HCT116 (cell line): Measurements from ENCODE around the gene NFIB. TPM values are rescaled to one million over a fixed set of nuclear protein-coding genes. Genes with fewer than 3 reads are reported as not detected.

Source experiments
- ATAC-seq: fragments of 200-7000 bp; cut with Tn5 transposase; 2 replicates; pipeline ENCODE4 v1.9.1; 2020; ENCODE audit warnings: mild to moderate bottlenecking, moderate library complexity
- BruUV-seq: library from RNA; stranded (reverse); fragments of 400-500 nt; replicated peaks from 2 replicates; lab custom pipeline; 2021; lab: Mats Ljungman, UMichigan
- CTCF ChIA-PET: fragments of 300-600 bp; sonication (Branson Sonifier 250); formaldehyde crosslinking; loops from one replicate; lab custom pipeline; 2021; ENCODE audit warnings: antibody characterized with exemption; lab: Charles Lee
- POLR2A ChIA-PET: fragments of 300-600, 350-600 bp; sonication (Branson Sonifier 250); formaldehyde crosslinking; loops from one replicate; lab custom pipeline; 2021; ENCODE audit warnings: antibody characterized with exemption; lab: Charles Lee
- RAD21 ChIA-PET, 2 experiments: fragments of 300-600 bp; sonication (Branson Sonifier 250); formaldehyde crosslinking; loops; one replicate each; lab custom pipeline; 2023; ENCODE audit warnings: low total read pairs in 2 of 2; ENCODE audit not compliant: uncharacterized antibody in 2 of 2, unreplicated experiment in 2 of 2, low non-redundant PET in 1 of 2; lab: Charles Lee
- DNase-seq: peaks from one replicate; pipeline ENCODE4 v3.0.0-alpha.2; 2010; ENCODE audit warnings: low read depth, low spot score
- H2AFZ ChIP-seq: fragments of 200-600 bp; shearing (Covaris generic), sonication (generic); 2 replicates; pipeline ENCODE4 v1.6.1; 2017; ENCODE audit warnings: low read depth, mixed run types, mixed read lengths, antibody characterized with exemption, low read length; ENCODE audit not compliant: poor library complexity, severe bottlenecking
- H3K27ac ChIP-seq: 2 replicates; pipeline ENCODE4 v1.5.1; 2012; ENCODE audit warnings: low read depth, low read length
- H3K27me3 ChIP-seq: fragments of 200-600 bp; sonication (generic); 2 replicates; pipeline ENCODE4 v1.6.1; 2016; ENCODE audit warnings: mixed run types, low read length, mixed read lengths; ENCODE audit not compliant: insufficient read depth
- H3K36me3 ChIP-seq, 2 experiments: fragments of 200-500 bp in 1 of 2; fragments of 200-600 bp in 1 of 2; sonication (Bioruptor generic) in 1 of 2; sonication (generic) in 1 of 2; 2 replicates each; pipeline versions ENCODE4 v1.5.1 to v1.6.1; 2014 to 2016; ENCODE audit warnings: low read length in 2 of 2, inconsistent platforms in 1 of 2, mixed read lengths in 1 of 2, mixed run types in 1 of 2; ENCODE audit not compliant: insufficient read depth in 2 of 2, control insufficient read depth in 1 of 2
- H3K4me1 ChIP-seq, 2 experiments: fragments of 200-600 bp in 1 of 2; sonication (generic) in 1 of 2; 2 replicates each; pipeline versions ENCODE4 v1.5.1 to v1.6.1; 2012 to 2017; ENCODE audit warnings: low read length in 2 of 2, inconsistent platforms in 1 of 2, mild to moderate bottlenecking in 1 of 2, mixed read lengths in 1 of 2, mixed run types in 1 of 2, moderate library complexity in 1 of 2; ENCODE audit not compliant: insufficient read depth in 2 of 2, control insufficient read depth in 1 of 2
- H3K4me2 ChIP-seq: fragments of 200-600 bp; sonication (generic); 2 replicates; pipeline ENCODE4 v1.6.1; 2017; ENCODE audit warnings: mixed run types, low read length, mixed read lengths
- H3K4me3 ChIP-seq, 2 experiments: fragments of 200-600 bp in 1 of 2; sonication (generic) in 1 of 2; replicated peaks in 1 of 2; 2 replicates each; pipeline ENCODE4 v1.5.1; 2011 to 2016; ENCODE audit warnings: low read length in 2 of 2, control low read depth in 1 of 2, low read depth in 1 of 2, mild to moderate bottlenecking in 1 of 2, mixed read lengths in 1 of 2, mixed run types in 1 of 2
- H3K79me2 ChIP-seq: fragments of 200-600 bp; sonication (generic); 2 replicates; pipeline ENCODE4 v1.6.1; 2017; ENCODE audit warnings: mild to moderate bottlenecking, mixed run types, low read length, moderate library complexity, mixed read lengths; ENCODE audit not compliant: insufficient read depth
- H3K9ac ChIP-seq: fragments of 200-600 bp; sonication (generic); 2 replicates; pipeline ENCODE4 v1.6.1; 2016; ENCODE audit warnings: low read length, mixed read lengths
- H3K9me2 ChIP-seq: fragments of 200-600 bp; sonication (generic), shearing (Covaris generic); 2 replicates; pipeline ENCODE4 v1.6.1; 2017; ENCODE audit warnings: mixed run types, mild to moderate bottlenecking, moderate library complexity; ENCODE audit not compliant: insufficient read depth
- H3K9me3 ChIP-seq, 2 experiments: fragments of 200-500 bp in 1 of 2; fragments of 200-600 bp in 1 of 2; sonication (Bioruptor generic) in 1 of 2; sonication (generic) in 1 of 2; 2 replicates each; pipeline ENCODE4 v1.6.1; 2014 to 2017; ENCODE audit warnings: low read length in 2 of 2, mixed read lengths in 2 of 2, inconsistent platforms in 1 of 2, low read depth in 1 of 2, mild to moderate bottlenecking in 1 of 2, mixed run types in 1 of 2, moderate library complexity in 1 of 2; ENCODE audit not compliant: control insufficient read depth in 1 of 2, insufficient read depth in 1 of 2
- H4K20me1 ChIP-seq: fragments of 200-600 bp; sonication (generic), shearing (Covaris generic); 2 replicates; pipeline ENCODE4 v1.6.1; 2017; ENCODE audit warnings: mixed run types, mild to moderate bottlenecking, moderate library complexity; ENCODE audit not compliant: insufficient read depth
- ATF3 ChIP-seq: IDR thresholded peaks from 2 replicates; pipeline ENCODE4 v1.6.1; 2012
- CBX3 ChIP-seq: IDR thresholded peaks from 2 replicates; pipeline ENCODE4 v1.6.1; 2012; ENCODE audit warnings: low read depth
- CTCF ChIP-seq, 3 experiments: fragments of 200-600 bp in 1 of 3; sonication (generic) in 1 of 3; IDR thresholded peaks in 2 of 3; conservative IDR thresholded peaks in 1 of 3; 2 replicates each; pipeline ENCODE4 v1.5.1; 2012 to 2017; ENCODE audit warnings: low read depth in 2 of 3, low read length in 2 of 3, antibody characterized with exemption in 1 of 3, borderline replicate concordance in 1 of 3, control low read depth in 1 of 3, mild to moderate bottlenecking in 1 of 3, mixed read lengths in 1 of 3, mixed run types in 1 of 3, moderate library complexity in 1 of 3; ENCODE audit not compliant: insufficient read depth in 1 of 3
- EGR1 ChIP-seq: IDR thresholded peaks from 2 replicates; pipeline ENCODE4 v1.6.1; 2012; ENCODE audit warnings: low read depth
- ELF1 ChIP-seq: IDR thresholded peaks from 2 replicates; pipeline ENCODE4 v1.6.1; 2012; ENCODE audit warnings: low read depth, borderline replicate concordance
- EZH2 ChIP-seq: fragments of 200-600 bp; sonication (generic); IDR thresholded peaks from 2 replicates; pipeline ENCODE4 v1.6.1; 2017; ENCODE audit warnings: antibody characterized with exemption, mixed run types
- EZH2phosphoT487 ChIP-seq: fragments of 200-600 bp; IDR thresholded peaks from 2 replicates; pipeline ENCODE4 v1.6.1; 2018; ENCODE audit warnings: antibody characterized with exemption, borderline replicate concordance
- FOSL1 ChIP-seq: IDR thresholded peaks from 2 replicates; pipeline ENCODE4 v1.6.1; 2012; ENCODE audit warnings: low read depth
- JUND ChIP-seq: IDR thresholded peaks from 2 replicates; pipeline ENCODE4 v1.6.1; 2012
- POLR2A ChIP-seq: IDR thresholded peaks from 2 replicates; pipeline ENCODE4 v1.7.0; 2011; ENCODE audit warnings: borderline replicate concordance; ENCODE audit not compliant: insufficient read depth, insufficient read length; ENCODE audit errors: extremely low read depth
- POLR2AphosphoS5 ChIP-seq: IDR thresholded peaks from 2 replicates; pipeline ENCODE4 v1.6.1; 2011; ENCODE audit warnings: mild to moderate bottlenecking, low read depth, low read length, moderate library complexity
- RAD21 ChIP-seq: IDR thresholded peaks from 2 replicates; pipeline ENCODE4 v1.6.1; 2012; ENCODE audit warnings: low read depth, mild to moderate bottlenecking
- SIN3A ChIP-seq: IDR thresholded peaks from 2 replicates; pipeline ENCODE4 v1.6.1; 2012; ENCODE audit warnings: low read depth
- SP1 ChIP-seq: IDR thresholded peaks from 2 replicates; pipeline ENCODE4 v1.6.1; 2012; ENCODE audit warnings: low read depth
- SRF ChIP-seq: IDR thresholded peaks from 2 replicates; pipeline ENCODE4 v1.6.1; 2012; ENCODE audit warnings: low read depth
- TCF7L2 ChIP-seq: IDR thresholded peaks from 2 replicates; pipeline ENCODE4 v1.7.0; 2011; ENCODE audit warnings: borderline replicate concordance, inconsistent platforms; ENCODE audit not compliant: insufficient read depth, insufficient read length; ENCODE audit errors: extremely low read depth
- YY1 ChIP-seq: IDR thresholded peaks from 2 replicates; pipeline ENCODE4 v1.6.1; 2011; ENCODE audit warnings: low read length, low read depth, moderate library complexity, mild to moderate bottlenecking; ENCODE audit not compliant: insufficient replicate concordance; ENCODE audit errors: extremely low read depth
- ZNF274 ChIP-seq: fragments of 200-500 bp; sonication (Bioruptor generic); IDR thresholded peaks from 2 replicates; pipeline ENCODE4 v1.6.1; 2014; ENCODE audit warnings: mild to moderate bottlenecking, low read depth, low read length, inconsistent platforms
- intact Hi-C: fragments of 100-400 bp; cut with micrococcal nuclease; formaldehyde crosslinking; loops from 2 replicates; pipeline ENCODE4 v1.10.0; 2022
- total RNA-seq: library from RNA; stranded (reverse); gene quantifications from one replicate; pipeline ENCODE4 v1.2.1, GENCODE V29; 2021; ENCODE audit not compliant: unreplicated experiment
- TF ChIP-seq, protein P1 (sequence below): IDR thresholded peaks from 2 replicates; pipeline ENCODE4 v1.6.1; 2012; ENCODE audit warnings: low read depth
- TF ChIP-seq, protein P2 (sequence below): IDR thresholded peaks from 2 replicates; pipeline ENCODE4 v1.6.1; 2011; ENCODE audit warnings: mild to moderate bottlenecking, low read length, moderate library complexity; ENCODE audit not compliant: insufficient replicate concordance; ENCODE audit errors: extremely low read depth

NFIB gene
- total RNA-seq, 1 experiment from 2014 or later, result 6.6 TPM

GRCh38 chr9:14331120-14331519 is 17.2 kb upstream of the NFIB start:
- RAD21 ChIA-PET, result no interaction called here
- CTCF ChIA-PET, result no interaction called here
- BruUV-seq, result no TSS peak

More at GRCh38 chr9:14331120-14331519, 17.2 kb upstream of the NFIB start:
- POLR2A ChIA-PET, result no interaction called here
- Histone ChIP-seq H3K36me3 (no peaks in the 10 kb centered on the region), H3K27me3 (no peaks in the 10 kb centered on the region), H3K9me3 (no peaks in the 10 kb centered on the region), H4K20me1 (no peaks in the 10 kb centered on the region), H3K27ac (no peak overlapping the region), H3K9me2 (no peaks in the 10 kb centered on the region), H3K79me2 (no peaks in the 10 kb centered on the region), H3K4me3 (no peak overlapping the region), H2AFZ (no peak overlapping the region), H3K9ac (no peak overlapping the region), H3K4me1 (no peaks in the 10 kb centered on the region), H3K4me2 (no peak overlapping the region)
- no peak for ATAC-seq
- intact Hi-C loops, result no loop called here
- DNase-seq, result no peak
- TF ChIP-seq FOSL1 (no peak), POLR2A (no peak), ZNF274 (no peak), ATF3 (no peak), ELF1 (no peak), JUND (no peak), SP1 (no peak), YY1 (no peak), EGR1 (no peak), CBX3 (no peak), EZH2 (no peak), RAD21 (no peak), TCF7L2 (no peak), EZH2phosphoT487 (no peak), CTCF (IDR thresholded peaks at IDR 0.05 in 2 of 3, conservative IDR thresholded peaks at IDR 0.05 in 1 of 3; ENCODE audit: borderline replicate concordance in 1 of 3, insufficient read depth in 1 of 3, low read depth in 2 of 3, low read length in 2 of 3) (no peak), SIN3A (no peak), SRF (no peak), POLR2AphosphoS5 (no peak)
- TF ChIP-seq, protein P1, sequence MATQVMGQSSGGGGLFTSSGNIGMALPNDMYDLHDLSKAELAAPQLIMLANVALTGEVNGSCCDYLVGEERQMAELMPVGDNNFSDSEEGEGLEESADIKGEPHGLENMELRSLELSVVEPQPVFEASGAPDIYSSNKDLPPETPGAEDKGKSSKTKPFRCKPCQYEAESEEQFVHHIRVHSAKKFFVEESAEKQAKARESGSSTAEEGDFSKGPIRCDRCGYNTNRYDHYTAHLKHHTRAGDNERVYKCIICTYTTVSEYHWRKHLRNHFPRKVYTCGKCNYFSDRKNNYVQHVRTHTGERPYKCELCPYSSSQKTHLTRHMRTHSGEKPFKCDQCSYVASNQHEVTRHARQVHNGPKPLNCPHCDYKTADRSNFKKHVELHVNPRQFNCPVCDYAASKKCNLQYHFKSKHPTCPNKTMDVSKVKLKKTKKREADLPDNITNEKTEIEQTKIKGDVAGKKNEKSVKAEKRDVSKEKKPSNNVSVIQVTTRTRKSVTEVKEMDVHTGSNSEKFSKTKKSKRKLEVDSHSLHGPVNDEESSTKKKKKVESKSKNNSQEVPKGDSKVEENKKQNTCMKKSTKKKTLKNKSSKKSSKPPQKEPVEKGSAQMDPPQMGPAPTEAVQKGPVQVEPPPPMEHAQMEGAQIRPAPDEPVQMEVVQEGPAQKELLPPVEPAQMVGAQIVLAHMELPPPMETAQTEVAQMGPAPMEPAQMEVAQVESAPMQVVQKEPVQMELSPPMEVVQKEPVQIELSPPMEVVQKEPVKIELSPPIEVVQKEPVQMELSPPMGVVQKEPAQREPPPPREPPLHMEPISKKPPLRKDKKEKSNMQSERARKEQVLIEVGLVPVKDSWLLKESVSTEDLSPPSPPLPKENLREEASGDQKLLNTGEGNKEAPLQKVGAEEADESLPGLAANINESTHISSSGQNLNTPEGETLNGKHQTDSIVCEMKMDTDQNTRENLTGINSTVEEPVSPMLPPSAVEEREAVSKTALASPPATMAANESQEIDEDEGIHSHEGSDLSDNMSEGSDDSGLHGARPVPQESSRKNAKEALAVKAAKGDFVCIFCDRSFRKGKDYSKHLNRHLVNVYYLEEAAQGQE, result no peak
- TF ChIP-seq, protein P2, sequence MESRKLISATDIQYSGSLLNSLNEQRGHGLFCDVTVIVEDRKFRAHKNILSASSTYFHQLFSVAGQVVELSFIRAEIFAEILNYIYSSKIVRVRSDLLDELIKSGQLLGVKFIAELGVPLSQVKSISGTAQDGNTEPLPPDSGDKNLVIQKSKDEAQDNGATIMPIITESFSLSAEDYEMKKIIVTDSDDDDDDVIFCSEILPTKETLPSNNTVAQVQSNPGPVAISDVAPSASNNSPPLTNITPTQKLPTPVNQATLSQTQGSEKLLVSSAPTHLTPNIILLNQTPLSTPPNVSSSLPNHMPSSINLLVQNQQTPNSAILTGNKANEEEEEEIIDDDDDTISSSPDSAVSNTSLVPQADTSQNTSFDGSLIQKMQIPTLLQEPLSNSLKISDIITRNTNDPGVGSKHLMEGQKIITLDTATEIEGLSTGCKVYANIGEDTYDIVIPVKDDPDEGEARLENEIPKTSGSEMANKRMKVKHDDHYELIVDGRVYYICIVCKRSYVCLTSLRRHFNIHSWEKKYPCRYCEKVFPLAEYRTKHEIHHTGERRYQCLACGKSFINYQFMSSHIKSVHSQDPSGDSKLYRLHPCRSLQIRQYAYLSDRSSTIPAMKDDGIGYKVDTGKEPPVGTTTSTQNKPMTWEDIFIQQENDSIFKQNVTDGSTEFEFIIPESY, result no peak
